HG02852 (cell line): ENCODE measurements around the gene ANO1.
A peak's percentile ranks its signal among the peaks of the same experiment; 100 is the strongest.
"Not testable (repeated sequence)": the region's sequence is repeated elsewhere in the genome, so short reads cannot be mapped to it uniquely, and the experiment has no call there.

Source experiments
- ATAC-seq: cut with Tn5 transposase; IDR thresholded peaks from one replicate; pipeline ENCODE4 v1.9.1; 2021; ENCODE audit warnings: mild to moderate bottlenecking, moderate library complexity; ENCODE audit not compliant: unreplicated experiment

The ANO1 gene

DNA sequence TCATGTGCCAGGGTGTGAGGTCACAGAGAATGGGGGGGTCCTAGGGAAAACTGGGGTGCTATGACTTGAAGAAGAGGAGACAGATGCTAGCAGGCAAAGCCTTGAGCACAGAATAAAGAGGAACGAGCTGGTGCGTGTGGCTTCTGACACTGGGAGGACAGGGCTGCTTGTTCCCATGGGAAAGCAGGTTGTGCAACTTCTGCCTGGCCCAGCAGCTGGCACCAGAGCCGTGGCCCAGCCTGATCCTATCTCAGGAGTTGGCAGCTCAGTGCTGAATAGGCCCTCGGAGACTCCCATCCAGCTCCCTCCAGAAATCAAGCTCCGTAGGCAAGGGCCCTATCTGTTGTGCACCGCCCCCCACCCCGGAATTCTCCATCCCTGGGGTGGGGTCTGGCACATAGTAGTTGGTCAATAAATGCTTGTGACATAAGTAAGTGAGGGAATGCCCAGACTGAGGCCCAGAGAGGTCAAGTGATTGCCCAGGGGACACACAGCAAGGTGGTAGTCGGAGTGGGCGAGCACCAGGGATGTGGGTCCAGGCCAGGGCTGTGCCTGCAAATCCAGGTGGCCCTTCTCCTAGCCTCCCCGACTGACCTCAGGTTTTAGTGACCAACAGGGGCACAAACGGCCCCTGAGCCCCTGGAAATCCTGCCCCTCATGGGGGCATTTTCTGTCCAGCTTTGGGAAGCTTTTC lies 105.5 kb downstream of the ANO1 start:
- ATAC-seq = no peak

- ATAC-seq = no peak
These were observed 106.3 kb downstream of the ANO1 start for GRCh38 chr11:70184396-70184795.

DNA sequence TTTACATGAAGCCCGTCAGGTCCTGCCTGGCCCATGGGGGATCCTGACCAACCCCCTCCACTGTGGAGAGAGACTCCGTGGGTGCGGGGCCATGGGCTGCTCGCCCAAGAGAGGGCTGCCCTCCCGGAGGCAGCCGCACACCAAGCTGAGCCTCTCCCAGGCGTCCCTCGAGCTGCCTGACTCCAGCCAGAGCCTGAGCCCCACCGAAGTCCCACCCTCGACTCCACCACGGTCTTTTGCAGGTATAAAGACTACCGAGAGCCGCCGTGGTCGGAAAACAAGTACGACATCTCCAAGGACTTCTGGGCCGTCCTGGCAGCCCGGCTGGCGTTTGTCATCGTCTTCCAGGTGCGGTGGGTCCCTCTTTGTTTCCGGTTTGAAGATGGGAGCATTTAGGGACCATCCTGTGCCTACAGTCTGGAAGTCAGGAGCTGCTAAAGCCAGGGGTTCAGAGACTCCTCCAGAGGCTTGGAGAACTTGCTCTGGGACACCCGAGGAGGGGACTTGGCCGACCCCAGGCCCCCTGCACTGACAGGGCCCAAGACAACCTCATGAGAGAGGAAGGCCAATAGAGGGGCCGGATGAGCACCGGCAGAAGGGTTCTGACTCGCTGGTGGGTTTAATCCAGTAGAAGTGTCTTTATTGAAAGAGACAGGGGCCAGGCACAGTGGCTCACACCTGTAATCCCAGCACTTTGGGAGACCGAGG lies 107.4 kb downstream of the ANO1 start:
- ATAC-seq = no peak

DNA sequence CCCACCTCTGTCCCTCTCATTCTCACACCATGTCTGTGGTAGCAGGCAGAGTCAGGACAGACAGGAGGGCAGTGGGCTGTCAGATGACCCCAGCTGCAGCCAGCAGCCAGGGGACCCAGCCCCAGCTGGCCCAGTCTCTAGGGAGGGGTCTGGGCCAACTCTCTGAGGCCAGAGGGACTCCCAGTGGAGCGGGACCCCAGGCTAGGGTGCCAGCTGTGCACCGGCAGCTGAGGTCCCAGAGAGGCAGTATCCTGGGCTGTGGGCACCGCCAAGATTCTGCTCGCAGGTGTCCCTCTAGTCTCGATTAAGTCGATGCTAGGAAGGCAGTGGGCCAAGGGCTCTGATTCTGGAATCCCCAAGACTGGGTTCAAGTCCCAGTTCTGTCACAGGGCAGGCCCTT lies 108.3 kb downstream of the ANO1 start:
- ATAC-seq = no peak

DNA sequence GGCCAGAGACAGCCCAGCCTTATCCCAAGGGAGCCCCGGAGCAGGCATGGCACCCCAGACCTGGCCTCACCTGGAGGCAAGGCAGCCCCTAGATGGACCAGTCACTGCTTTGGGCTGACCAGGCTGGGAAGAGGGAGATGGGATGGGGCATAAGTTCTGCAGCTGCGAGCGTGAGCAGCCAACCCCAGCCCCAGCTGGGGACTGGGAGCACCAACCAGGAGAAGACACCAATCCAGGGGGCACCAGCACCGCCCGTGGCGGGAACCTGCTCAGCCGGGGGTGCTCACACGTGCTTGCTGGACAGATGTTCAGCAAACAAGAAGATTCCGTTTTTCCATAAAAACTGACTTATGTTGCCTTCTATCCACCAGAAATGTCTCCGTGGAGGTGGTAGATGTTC lies 108.8 kb downstream of the ANO1 start:
- no peak for ATAC-seq

- ATAC-seq = no peak
These were observed 109.7 kb downstream of the ANO1 start for GRCh38 chr11:70187771-70188170.

- no peak for ATAC-seq
These were observed 111.5 kb downstream of the ANO1 start for GRCh38 chr11:70189622-70190021.

GRCh38 chr11:70191495-70192140 lies 113.5 kb downstream of the ANO1 start:
- no peak for ATAC-seq

GRCh38 chr11:70192666-70193410 lies 114.7 kb downstream of the ANO1 start:
- no peak for ATAC-seq

- ATAC-seq = no peak
These were observed 115.5 kb downstream of the ANO1 start for GRCh38 chr11:70193411-70194292.

- ATAC-seq = no peak
These were observed 117.0 kb downstream of the ANO1 start for GRCh38 chr11:70194792-70195791.

GRCh38 chr11:70200212-70200844 lies 122.2 kb downstream of the ANO1 start:
- ATAC-seq = no peak

DNA sequence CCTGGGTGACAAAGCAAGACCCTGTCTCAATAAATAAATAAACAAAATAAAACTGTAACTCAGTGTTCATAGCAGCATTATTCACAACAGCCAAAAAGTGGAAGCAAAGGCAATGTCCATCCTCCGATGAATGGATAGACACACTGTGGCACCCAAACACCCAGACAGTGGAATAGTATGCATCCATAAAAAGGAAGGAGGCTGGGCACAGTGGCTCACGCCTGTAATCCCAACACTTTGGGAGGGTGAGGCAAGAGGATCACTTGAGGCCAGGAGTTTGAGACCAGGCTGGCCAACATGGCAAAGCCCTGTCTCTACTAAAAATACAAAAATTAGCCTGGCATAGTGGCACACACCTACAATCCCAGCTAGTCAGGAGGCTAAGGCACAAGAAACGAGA lies 122.9 kb downstream of the ANO1 start:
- not testable (repeated sequence) for ATAC-seq

- ATAC-seq = no peak
These were observed 124.1 kb downstream of the ANO1 start for GRCh38 chr11:70201882-70202861.

DNA sequence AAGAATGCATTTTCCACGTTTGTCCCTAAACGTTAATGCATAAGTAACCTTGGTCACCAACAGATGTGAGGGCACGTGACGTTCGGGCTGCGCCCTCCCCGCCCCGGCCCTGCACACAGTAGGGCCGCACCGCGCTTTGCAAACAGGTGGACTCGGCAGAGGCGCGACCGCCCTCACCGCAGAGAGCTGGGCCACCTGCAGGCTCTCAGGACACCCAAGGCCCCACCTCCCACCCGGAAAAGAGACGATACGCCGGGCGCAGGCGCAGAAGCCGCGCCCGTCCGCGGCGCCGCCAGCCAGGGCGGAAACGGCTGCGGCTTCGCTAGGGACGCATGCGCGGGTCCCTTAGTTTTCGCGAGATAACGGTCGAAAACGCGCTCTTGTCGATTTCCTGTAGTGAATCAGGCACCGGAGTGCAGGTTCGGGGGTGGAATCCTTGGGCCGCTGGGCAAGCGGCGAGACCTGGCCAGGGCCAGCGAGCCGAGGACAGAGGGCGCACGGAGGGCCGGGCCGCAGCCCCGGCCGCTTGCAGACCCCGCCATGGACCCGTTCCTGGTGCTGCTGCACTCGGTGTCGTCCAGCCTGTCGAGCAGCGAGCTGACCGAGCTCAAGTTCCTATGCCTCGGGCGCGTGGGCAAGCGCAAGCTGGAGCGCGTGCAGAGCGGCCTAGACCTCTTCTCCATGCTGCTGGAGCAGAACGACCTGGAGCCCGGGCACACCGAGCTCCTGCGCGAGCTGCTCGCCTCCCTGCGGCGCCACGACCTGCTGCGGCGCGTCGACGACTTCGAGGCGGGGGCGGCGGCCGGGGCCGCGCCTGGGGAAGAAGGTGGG lies 125.0 kb downstream of the ANO1 start, which contains the start of gene FADD:
Gene FADD (plus strand): TSS at position 377 of the 831 bp plus-strand sequence. CDS start 164 bp downstream, at position 541.
- ATAC-seq = peak; percentile 79

GRCh38 chr11:70203751-70204465 lies 125.8 kb downstream of the ANO1 start:
- ATAC-seq = peak; percentile 35
